ENCODE measurements around the gene MRI1. TPM values are rescaled to one million over a fixed set of nuclear protein-coding genes. Genes with fewer than 3 reads are reported as not detected.

MRI1 gene
- total and polyA plus RNA-seq, 2 of the 4 experiments (the other 2 are of a cell fraction), result 26.7 to 37.6 TPM

- H4K20me1 ChIP-seq (ENCODE audit: insufficient read depth, low read length), result no peaks in the 10 kb centered on the region; the same call in 1 of the 2 replicates
- no peak overlapping the region for H2AK5ac ChIP-seq (ENCODE audit: low read depth, low read length)
- no peak overlapping the region for H2BK20ac ChIP-seq (ENCODE audit: low read depth, low read length)
- H3K36me3 ChIP-seq (ENCODE audit: control insufficient read depth, insufficient read depth, low read length), result peaks cover 57% of the 10 kb centered on the region
- no peak overlapping the region for H3K56ac ChIP-seq (ENCODE audit: extremely low read depth, insufficient read depth, low read length)
- intact Hi-C loops (cut with micrococcal nuclease), result no loop called here
- ATAC-seq (ENCODE audit: low read depth), result no peak
- no peaks in the 10 kb centered on the region for H3K9me3 ChIP-seq (ENCODE audit: control insufficient read depth, insufficient read depth, low read length)
- no peak overlapping the region for H3K18ac ChIP-seq (ENCODE audit: low read depth, low read length)
- no peak overlapping the region for H3K23ac ChIP-seq (ENCODE audit: low read depth, low read length)
- no peak overlapping the region for H2BK15ac ChIP-seq (ENCODE audit: low read depth, low read length)
- no TSS peak for BruUV-seq (replicated peaks)
- H2BK120ac ChIP-seq (ENCODE audit: low read depth, low read length), result no peak overlapping the region
- no peak overlapping the region for H3K14ac ChIP-seq (replicated peaks; ENCODE audit: low read depth, low read length)
- ChIA-PET POLR2A (ENCODE audit: unreplicated experiment) (no interaction called here), CTCF (no interaction called here)
- dilution Hi-C loops (cut with HindIII; ENCODE audit: low sequenced_read_pairs, unreplicated experiment), result no loop called here
- 0 out of 2 replicates have a peak, but pooled peaks cover 9% of the 10 kb centered on the region for H3K9me1 ChIP-seq (ENCODE audit: insufficient read depth, low read length)
- no peak overlapping the region for H4K5ac ChIP-seq (ENCODE audit: low read depth, low read length)
- no peak overlapping the region for H2BK5ac ChIP-seq (ENCODE audit: low read depth, low read length, poor library complexity, severe bottlenecking)
- no peaks in the 10 kb centered on the region for H3K4me1 ChIP-seq (ENCODE audit: control insufficient read depth, insufficient read depth, low read length)
- in situ Hi-C loops (cut with MboI; ENCODE audit: low sequenced_read_pairs), result no loop called here
- H3K27ac ChIP-seq (ENCODE audit: insufficient read depth, low read length), result no peak overlapping the region
- H2AFZ ChIP-seq (replicated peaks; ENCODE audit: low read length, poor library complexity), result no peak overlapping the region
- H3K4ac ChIP-seq (ENCODE audit: low read depth, low read length), result no peak overlapping the region
- no peak overlapping the region for H3K4me3 ChIP-seq (ENCODE audit: insufficient read depth, low read depth, low read length)
- TF ChIP-seq USF2 (IDR thresholded peaks at IDR 0.05; ENCODE audit: low read depth, low read length) (no peak), MAFK (IDR thresholded peaks at IDR 0.05; ENCODE audit: low read depth, low read length) (no peak), POLR2A (IDR thresholded peaks at IDR 0.05; ENCODE audit: low read depth, low read length) (no peak), MXI1 (IDR thresholded peaks at IDR 0.05; ENCODE audit: borderline replicate concordance, low read depth, low read length) (no peak), CHD1 (IDR thresholded peaks at IDR 0.05; ENCODE audit: low read depth, low read length) (no peak), BHLHE40 (IDR thresholded peaks at IDR 0.05; ENCODE audit: low read depth, low read length) (no peak), RAD21 (IDR thresholded peaks at IDR 0.05; ENCODE audit: low read length) (no peak), MAZ (IDR thresholded peaks at IDR 0.05; ENCODE audit: borderline replicate concordance, low read depth, low read length) (no peak), RFX5 (IDR thresholded peaks at IDR 0.05; ENCODE audit: low read depth, low read length) (no peak), NFE2L2 (IDR thresholded peaks at IDR 0.05; ENCODE audit: low read depth, low read length) (no peak), CEBPB (IDR thresholded peaks at IDR 0.05; ENCODE audit: low read depth, low read length) (no peak), RCOR1 (IDR thresholded peaks at IDR 0.05; ENCODE audit: insufficient replicate concordance, low read length) (no peak), CTCF (conservative IDR thresholded peaks at IDR 0.05; ENCODE audit: low read depth, low read length) (no peak), SMC3 (IDR thresholded peaks at IDR 0.05; ENCODE audit: low read depth, low read length) (no peak), ELK1 (IDR thresholded peaks at IDR 0.05; ENCODE audit: borderline replicate concordance, low read depth, low read length) (no peak), FOS (IDR thresholded peaks at IDR 0.05; ENCODE audit: low read depth, low read length) (no peak)
- whole genome bisulfite sequencing, 2 experiments (ENCODE audit: extremely low coverage in 2 of 2, insufficient read length in 1 of 2), result 98% methylated on average over 22 of the region's 34 CpGs; no CpG with 5 or more reads in 1 of the 2 experiments
- no peak overlapping the region for H3K4me2 ChIP-seq (ENCODE audit: low read depth, low read length)
- no peaks in the 10 kb centered on the region for H3K27me3 ChIP-seq (ENCODE audit: control insufficient read depth, insufficient read depth, low read length)
- no peak overlapping the region for H4K8ac ChIP-seq (ENCODE audit: low read depth in 2 of 2, low read length in 2 of 2)
- H3K79me1 ChIP-seq (ENCODE audit: low read depth in 1 of 2, low read length in 2 of 2), result peaks cover 28 to 43% of the 10 kb centered on the region in 2 experiments
- H3K9ac ChIP-seq (ENCODE audit: low read depth, low read length), result no peak overlapping the region
- no peak overlapping the region for H4K91ac ChIP-seq (ENCODE audit: insufficient read depth, low read depth, low read length)
- H2AK9ac ChIP-seq (replicated peaks; ENCODE audit: low read depth, low read length, poor library complexity), result no peak overlapping the region
- no peak for DNase-seq
These were observed 44.5 kb downstream of the MRI1 start for GRCh38 chr19:13808856-13809255.

All from IMR-90 (cell line).